Fibroblast of skin of right quadriceps (primary cell): Measurements from ENCODE around the gene ITPRID1.

ENCODE experiments used
- DNase-seq: peaks from one replicate; pipeline ENCODE4 v3.0.0-alpha.2; 2013

The ITPRID1 gene

DNA sequence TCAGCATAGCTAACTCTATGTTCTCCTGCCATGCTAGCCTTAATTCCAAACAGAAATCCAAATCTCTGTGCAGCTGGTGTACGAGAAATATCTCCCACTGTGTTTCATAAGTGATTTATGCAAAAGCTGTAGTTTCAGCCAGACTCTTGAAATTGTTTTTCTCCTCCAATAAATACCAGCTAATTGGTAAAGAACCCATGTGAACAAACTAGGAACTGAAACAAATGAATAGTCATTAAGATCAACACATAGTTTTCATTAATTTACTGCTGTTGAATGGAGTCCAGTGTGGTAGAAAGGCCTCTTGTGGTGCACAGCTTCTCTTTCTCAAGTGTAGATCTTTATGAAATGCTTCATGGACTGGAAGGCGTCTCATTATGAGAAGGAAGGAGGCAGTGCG, 191.5 kb downstream of the ITPRID1 start:
- no peak for DNase-seq

DNA sequence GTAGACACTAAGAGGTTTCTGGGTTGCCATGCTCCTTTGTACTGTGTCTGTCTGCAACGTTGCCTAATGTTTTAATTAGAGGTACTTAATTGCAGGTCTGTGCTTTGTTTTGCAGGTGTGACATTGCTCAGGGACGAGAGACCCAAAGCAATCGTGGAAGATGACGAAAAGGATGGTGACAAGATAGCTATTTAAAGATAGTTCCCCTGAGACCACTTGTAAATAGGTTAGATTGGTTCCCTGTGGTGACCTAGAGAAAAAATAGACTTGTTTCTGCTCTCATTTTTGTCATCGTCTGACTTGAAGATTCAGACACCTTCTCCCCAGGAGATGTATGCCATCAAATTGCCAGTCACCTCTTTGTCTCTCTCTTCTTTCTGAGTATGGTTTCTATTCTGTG, 193.2 kb downstream of the ITPRID1 start:
- no peak for DNase-seq
